HG02588 (cell line): Measurements from ENCODE around the gene SLCO1B1.
A peak's percentile ranks its signal among the peaks of the same experiment; 100 is the strongest.
"Not testable (repeated sequence)": the region's sequence is repeated elsewhere in the genome, so short reads cannot be mapped to it uniquely, and the experiment has no call there.

Experiments used
- ATAC-seq: cut with Tn5 transposase; IDR thresholded peaks from one replicate; pipeline ENCODE4 v1.9.1; 2021; ENCODE audit warnings: mild to moderate bottlenecking, moderate library complexity; ENCODE audit not compliant: unreplicated experiment

Gene SLCO1B1, protein sequence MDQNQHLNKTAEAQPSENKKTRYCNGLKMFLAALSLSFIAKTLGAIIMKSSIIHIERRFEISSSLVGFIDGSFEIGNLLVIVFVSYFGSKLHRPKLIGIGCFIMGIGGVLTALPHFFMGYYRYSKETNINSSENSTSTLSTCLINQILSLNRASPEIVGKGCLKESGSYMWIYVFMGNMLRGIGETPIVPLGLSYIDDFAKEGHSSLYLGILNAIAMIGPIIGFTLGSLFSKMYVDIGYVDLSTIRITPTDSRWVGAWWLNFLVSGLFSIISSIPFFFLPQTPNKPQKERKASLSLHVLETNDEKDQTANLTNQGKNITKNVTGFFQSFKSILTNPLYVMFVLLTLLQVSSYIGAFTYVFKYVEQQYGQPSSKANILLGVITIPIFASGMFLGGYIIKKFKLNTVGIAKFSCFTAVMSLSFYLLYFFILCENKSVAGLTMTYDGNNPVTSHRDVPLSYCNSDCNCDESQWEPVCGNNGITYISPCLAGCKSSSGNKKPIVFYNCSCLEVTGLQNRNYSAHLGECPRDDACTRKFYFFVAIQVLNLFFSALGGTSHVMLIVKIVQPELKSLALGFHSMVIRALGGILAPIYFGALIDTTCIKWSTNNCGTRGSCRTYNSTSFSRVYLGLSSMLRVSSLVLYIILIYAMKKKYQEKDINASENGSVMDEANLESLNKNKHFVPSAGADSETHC

DNA sequence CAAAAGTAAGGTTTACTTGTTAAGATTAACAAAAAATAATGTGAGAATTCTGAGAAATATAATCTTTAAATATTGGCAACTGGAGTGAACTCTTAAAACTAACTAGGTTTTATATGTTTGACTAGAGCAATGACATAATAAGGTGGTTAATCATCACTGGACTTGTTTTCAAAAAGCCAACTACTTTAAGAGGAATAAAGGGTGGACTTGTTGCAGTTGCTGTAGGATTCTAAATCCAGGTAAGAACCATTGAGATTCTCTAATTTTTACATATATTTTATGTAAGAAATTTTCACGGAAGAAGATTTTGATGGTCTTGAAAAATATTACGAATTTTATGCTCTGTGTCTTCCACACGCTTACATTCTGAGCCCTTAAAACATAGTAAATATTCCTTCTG lies at the start of gene SLCO1B1:
SLCO1B1 (plus strand) TSS at position 197 of the 400 bp plus-strand sequence. CDS start 10,381 bp downstream, outside the sequence.
- ATAC-seq: no peak

DNA sequence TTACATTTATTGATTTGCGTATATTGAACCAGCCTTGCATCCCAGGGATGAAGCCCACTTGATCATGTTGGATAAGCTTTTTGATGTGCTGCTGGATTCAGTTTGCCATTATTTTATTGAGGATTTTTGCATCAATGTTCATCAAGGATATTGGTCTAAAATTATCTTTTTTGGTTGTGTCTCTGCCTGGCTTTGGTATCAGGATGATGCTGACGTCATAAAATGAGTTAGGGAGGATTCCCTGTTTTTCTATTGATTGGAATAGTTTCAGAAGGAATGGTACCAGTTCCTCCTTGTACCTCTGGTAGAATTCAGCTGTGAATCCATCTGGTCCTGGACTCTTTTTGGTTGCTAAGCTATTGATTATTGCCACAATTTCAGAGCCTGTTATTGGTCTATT lies 46.2 kb upstream of the SLCO1B1 start:
- not testable (repeated sequence) for ATAC-seq

DNA sequence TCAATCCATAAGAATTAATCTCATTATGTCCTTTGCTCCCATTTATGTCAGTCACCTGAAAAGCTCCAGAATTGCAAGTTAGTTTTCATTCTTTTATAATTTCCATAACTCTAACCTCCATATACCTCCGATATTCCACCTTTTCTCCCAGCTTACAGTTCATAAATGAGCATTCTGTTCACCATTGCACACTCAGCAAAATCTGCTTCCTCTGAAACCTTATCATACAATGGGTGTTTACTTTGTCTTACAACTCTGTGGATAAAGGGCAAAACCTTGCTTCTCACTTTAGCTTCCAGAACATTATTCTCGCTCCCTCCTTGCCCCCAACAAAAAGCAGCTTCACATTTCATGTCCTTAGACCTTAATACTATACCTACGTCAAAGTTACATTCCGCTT lies 19.3 kb upstream of the SLCO1B1 start:
- no peak for ATAC-seq

DNA sequence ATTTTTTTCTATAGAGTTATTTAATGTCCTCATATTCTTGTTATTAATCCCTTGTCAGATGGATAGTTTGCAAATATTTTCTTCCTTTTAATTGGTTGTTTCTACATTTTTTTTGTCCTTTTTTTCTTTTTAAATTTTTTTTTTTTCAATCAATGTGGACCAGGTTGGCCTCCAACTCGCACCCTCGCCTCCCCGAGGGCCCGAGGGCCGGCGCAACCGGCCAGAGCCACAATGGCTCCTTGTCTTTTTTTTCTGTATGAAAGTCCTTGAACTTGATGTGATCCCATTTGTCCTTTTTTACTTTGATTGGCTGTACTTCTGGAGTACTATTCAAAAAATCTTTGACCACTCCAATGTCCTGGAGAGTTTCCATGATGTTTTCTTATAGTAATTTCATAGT lies 17.7 kb upstream of the SLCO1B1 start:
- no peak for ATAC-seq

DNA sequence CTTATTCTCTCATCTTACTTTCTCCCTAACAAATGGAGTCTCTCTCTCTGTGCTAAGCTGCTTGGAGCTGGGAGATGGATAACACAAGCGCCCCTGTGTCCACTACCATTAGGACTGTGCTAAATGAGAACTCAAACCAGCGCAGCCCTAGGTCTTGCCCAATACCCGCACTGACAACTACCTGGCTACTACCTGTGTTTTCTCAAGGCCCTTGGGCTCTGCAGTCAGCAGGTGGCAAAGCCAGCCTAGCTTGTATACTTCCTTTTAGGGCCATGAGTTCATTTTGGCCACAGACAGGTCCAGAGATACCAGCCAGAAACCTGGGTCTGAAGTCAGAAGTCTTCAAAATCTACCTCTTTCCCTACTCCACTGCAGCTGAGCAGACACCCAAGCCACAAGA lies 13.0 kb upstream of the SLCO1B1 start:
- ATAC-seq: no peak

DNA sequence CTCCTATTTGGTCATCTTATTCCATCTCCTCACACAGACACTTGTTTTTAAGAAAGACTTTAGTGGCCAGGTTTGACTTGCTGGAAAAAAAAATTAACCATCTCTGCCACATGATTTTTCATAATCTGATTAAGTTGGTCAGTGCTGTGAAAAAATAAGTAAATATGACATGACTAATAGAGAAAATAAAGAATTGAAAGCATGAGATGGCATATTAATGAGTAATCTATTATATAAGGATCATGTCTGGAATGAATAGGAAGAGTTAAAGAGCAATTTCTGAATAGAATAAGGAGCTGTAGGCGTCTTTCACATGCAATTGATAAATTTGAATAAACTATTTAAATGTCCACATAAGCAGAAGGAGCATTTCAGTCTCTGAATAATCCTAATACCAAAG lies 12.2 kb upstream of the SLCO1B1 start:
- ATAC-seq: no peak

DNA sequence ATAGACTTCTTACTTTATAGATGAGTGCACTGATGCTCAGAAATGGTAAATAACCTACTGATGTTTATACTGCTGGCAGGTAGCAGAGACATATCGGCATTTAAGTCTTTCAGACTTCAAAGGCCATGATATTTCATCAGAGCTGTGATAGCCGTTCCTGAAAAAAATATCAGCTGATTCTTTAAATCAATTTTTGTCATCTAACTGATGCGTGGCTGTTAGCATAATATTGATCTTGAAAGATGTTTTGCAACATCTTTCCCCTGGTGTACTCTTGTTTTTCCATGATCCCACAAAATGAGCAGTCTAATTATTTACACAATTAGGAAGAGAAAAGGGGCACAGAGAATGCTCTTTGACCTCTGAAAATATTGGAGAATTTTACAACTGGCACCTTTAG lies 1.6 kb upstream of the SLCO1B1 start:
- no peak for ATAC-seq

DNA sequence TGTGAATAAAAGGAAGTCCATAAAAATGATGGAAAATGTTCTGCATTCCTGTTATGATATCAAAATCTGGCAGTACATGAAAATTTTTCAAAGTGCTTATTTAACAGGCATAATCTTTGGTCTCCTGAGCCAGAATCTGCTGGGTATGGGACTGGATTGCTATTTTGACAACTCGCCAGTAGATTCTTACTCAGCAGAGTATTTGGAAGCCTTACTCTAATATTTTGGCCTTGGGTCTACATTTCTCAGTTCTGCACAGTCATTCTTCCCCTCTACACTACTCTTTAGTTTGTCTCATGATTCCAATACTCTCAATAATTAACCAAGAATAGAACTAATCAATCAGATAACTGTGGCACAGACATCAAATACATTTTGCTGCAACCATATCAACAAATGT lies 1.1 kb upstream of the SLCO1B1 start:
- no peak for ATAC-seq

DNA sequence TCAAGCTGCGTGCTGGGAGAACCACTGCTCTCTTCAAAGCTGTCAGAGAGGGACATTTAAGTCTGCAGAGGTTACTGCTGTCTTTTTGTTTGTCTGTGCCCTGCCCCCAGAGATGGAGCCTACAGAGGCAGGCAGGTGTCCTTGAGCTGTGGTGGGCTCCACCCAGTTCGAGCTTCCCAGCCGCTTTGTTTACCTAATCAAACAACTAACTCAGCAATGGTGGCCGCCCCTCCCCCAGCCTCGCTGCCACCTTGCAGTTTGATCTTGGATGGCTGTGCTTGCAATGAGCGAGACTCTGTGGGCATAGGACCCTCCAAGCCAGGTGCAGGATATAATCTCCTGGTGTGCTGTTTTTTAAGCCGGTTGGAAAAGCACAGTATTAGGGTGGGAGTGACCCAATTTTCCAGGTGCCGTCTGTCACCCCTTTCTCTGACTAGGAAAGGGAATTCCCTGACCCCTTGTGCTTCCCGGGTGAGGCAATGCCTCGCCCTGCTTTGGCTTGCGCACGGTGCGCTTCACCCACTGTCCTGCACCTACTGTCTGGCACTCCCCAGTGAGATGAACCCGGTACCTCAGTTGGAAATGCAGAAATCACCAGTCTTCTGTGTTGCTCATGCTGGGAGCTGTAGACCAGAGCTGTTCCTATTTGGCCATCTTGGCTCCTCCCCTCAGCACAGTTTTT lies 6.5 kb downstream of the SLCO1B1 start:
- ATAC-seq: not testable (repeated sequence)

DNA sequence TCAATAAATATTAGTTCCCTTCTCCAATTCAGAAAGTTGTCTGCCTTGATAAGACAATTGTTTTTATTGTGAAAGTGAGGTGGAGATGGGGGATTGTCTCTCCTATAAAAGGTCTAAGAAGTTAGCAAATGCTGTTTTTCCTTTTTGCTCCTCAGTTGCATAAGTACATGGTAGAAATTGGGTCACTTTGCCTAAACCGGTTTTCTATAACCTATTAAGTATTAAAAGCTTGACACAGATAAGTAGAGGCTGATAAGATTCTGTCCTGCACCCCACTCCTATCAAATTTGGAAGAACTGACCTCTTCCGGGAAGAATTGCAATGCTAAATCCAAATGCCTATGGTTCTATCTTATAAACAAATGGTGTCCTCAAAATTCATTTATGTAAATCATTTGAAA lies 7.0 kb downstream of the SLCO1B1 start:
- ATAC-seq: no peak

DNA sequence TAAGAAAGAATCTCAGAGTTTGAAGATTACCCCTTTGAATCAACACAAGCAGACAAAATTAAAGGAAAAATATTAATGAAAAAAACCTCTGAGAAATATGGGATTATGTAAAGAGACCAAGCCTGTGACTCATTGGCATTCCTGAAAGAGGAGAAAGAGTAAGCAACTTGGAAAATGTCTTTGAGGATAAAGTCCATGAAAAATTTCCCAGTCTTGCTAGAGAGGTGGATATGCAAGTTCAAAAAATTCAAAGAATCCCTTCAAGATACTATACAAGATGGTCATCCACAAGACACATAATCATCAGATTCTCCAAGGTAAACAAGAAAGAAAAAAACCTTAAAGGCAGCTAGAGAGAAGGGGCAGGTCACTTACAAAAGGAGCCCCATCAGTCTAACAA lies 13.3 kb downstream of the SLCO1B1 start:
- no peak for ATAC-seq

DNA sequence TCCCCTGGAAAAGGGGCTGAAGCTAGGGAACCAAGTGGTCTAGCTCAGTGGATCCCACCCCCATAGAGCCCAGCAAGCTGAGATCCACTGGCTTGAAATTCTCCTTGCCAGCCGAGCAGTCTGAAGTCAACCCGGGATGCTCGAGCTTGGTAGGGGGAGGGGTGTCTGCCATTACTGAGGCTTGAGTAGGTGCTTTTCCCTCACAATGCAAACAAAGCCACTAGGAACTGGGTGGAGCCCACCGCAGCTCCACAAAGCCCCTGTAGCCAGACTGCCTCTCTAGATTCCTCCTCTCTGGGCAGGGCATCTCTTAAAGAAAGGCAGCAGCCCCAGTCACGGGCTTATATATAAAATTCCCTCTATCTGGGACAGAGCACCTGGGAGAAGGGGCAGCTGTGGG lies 18.9 kb downstream of the SLCO1B1 start:
- not testable (repeated sequence) for ATAC-seq

DNA sequence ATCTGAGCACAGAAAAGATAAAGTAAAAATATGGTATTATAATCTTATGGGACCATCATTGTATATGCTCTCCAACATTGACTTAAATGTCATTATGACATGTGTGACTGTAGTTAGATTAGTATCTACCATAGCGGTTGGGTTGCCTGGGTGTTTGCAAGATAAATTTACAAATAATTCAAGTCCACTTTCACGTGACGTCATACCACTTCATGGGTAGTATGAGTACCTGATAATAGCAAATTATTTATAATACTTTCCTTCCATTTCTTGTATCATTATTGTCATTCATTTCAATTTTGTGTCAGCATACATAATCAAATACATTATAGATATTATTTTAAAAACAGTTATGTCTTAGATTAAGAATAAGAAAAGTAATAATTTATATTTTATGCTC lies 20.2 kb downstream of the SLCO1B1 start:
- no peak for ATAC-seq

DNA sequence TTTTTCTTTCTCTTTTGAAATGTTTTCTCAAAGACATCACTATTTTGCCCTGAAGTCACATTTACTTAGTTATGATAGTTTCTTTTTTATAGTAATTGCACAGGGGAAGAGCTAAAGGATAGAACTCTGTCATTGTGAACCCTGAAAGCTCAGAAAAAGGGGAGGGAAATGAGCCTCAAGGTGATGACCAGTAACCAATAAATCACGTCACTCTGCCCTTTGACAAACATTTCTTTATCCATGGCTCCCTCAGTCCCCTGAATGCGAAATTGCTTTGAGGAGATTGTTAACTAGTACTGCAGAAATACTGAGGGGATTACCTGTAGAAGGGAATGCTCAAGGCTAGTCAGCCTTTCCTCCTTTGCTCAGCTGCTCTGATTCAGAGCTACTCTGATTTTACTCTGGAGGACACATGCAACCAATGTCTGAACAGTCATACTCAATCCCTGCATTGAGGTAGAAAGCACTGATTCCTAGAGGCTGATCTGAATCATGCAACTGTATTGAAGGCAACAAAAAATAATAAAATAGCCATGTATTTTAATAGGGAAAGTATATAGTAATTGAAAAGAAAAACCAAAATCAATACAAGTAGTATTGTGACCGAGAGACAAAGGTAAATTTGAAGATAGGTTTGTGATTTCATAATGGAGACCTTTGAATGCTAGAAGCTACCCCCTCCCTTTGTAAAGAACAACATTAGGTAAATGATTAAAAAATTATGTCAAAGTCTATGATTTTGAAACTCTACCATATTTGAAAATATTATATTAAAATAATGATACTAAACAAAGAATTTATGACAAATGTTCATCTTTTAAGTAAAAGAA lies 24.7 kb downstream of the SLCO1B1 start:
- ATAC-seq: no peak

DNA sequence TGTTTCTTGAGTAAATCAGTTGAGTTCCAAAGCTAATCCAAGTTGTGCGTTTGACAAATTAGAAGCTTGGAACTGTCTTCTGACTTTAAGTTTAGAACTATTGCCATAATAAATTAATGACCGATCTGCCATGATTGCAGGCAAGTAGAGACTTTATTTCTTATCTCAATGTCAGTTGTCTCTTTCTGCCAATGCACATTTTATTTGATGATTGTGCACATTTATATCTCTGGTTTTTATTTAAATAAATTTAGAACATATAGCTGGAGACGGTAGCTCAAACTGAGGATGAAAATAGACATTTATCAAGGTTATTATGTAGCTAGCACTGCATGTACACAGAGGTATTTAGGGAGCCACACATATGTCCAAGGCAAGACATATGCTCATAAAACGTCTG lies 34.1 kb downstream of the SLCO1B1 start:
- ATAC-seq: no peak

DNA sequence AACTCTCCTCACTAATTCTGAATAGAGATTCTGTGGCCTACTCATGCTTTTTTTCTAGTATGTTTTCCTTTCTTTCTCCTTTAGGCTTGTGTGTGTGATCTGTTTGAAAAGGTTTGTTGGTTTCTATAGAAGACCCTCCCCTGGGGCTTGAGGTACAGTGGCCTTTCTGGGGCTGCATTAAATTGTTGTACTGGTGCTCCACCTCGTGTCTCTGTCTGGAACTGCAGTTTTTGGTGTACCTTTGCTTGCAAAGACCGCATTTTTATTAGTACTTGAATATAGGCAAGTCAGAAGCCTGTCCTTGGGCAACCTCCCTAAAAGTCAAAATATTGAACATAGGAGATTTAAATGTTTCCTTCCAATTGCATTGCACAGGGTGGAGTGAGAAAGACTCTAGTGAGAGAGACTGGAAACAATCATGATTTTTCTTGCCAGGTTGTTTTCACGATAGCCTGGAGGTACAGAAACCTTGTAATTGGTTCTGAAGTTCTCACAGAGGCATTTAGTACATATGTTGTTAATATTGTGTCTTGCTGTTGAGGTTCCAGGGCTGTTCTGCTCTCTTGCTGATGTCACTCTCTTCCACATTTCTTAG lies 39.0 kb downstream of the SLCO1B1 start:
- peak; percentile 65 for ATAC-seq

DNA sequence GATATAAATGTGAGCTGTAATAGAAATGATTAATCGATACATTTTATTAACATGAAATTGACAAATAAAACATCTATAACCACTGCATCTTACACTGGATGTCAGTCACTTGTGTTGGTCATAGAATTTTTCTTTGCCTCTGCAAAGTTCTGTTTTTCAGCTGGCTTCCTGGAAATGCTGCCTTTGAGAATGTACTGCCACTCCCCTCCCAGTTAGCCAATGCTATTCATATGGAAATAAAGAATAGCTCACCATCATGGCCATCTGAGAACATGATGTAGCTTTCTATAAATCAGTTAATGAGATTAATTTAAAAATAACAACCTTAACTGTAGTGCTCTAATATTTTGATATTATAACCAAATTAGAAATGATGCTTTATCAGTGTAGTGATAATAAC lies 41.1 kb downstream of the SLCO1B1 start:
- ATAC-seq: no peak

DNA sequence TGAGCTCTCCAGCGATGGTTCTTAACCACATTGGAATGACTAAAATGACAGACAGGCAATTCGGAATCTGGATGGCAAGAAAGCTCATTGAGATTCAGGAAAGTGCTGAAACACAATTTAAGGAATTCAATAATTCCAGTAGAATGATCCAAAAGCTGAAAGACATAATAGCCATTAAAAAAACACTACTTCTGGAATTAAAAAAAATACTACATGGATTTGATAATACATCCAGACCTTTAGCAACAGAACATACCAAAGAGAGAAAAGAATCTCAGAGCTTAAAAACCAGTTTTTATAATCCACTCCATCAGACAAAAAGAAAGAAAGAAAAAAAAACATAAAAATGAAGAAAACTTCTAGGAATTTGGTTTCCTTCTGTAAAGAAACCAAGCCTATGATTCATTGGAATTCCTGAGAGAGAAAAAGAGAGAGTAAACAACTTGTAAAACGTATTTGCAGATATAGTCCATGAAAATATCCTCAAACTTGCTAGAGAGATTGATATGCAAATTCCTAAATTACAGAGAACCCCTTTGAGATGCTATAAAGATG lies 52.8 kb downstream of the SLCO1B1 start:
- ATAC-seq: no peak

DNA sequence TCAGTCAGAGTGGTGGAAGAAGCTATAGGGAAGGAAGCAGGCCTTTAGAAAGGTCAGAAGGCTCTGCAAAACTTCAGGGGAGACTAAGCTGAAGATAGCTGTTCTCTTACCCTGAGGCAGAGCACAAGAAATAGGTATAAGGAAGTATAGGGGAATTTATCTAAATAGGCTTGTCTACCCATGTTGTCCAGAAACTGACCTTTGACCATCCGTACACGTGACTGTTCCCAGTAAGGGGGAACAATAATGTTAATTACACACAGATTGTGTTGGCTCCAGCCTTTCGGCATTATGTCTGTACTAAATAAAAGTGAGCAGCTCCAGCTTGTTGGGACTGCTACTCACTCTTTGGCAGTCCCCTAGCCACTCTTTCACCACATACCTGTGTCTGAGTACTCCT lies 59.0 kb downstream of the SLCO1B1 start:
- no peak for ATAC-seq

DNA sequence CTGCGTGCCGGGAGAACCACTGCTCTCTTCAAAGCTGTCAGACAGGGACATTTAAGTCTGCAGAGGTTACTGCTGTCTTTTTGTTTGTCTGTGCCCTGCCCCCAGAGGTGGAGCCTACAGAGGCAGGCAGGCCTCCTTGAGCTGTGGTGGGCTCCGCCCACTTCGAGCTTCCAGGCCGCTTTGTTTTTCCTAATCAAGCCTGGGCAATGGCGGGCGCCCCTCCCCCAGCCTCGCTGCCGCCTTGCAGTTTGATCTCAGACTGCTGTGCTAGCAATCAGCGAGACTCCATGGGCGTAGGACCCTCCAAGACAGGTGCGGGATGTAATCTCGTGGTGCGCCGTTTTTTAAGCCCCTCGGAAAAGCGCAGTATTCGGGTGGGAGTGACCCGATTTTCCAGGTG lies 83.4 kb downstream of the SLCO1B1 start:
- not testable (repeated sequence) for ATAC-seq
